GM12878 (cell line): Measurements from ENCODE around the gene C3orf70. TPM values are rescaled to one million over a fixed set of nuclear protein-coding genes. Genes with fewer than 3 reads are reported as not detected.

Source experiments
- ATAC-seq: fragments of 200-7000 bp; cut with Tn5 transposase; 3 replicates; pipeline ENCODE4 v1.9.1; 2020; ENCODE audit warnings: mild to moderate bottlenecking, moderate library complexity
- BruUV-seq: library from RNA; stranded (reverse); fragments of 400-500 nt; replicated peaks from 2 replicates; lab custom pipeline; 2021; lab: Mats Ljungman, UMichigan
- CTCF ChIA-PET: fragments of 300-600 bp; sonication (Branson Sonifier 250); formaldehyde crosslinking; extraction: SDS; loops from one replicate; lab custom pipeline; 2021; ENCODE audit warnings: inconsistent platforms; lab: Yijun Ruan, JAX
- POLR2A ChIA-PET: fragments of 350-600 bp; formaldehyde crosslinking; extraction: SDS; loops from one replicate; lab custom pipeline; 2021; ENCODE audit warnings: inconsistent platforms; lab: Charles Lee
- RAD21 ChIA-PET: fragments of 300-600 bp; sonication (Branson Sonifier 250); formaldehyde crosslinking; loops from one replicate; lab custom pipeline; 2023; ENCODE audit warnings: antibody characterized with exemption; ENCODE audit not compliant: unreplicated experiment; lab: Charles Lee
- SMC1A ChIA-PET: fragments of 300-600 bp; sonication (Branson Sonifier 250); formaldehyde crosslinking; loops from one replicate; lab custom pipeline; 2023; ENCODE audit not compliant: unreplicated experiment, uncharacterized antibody; lab: Charles Lee
- DNase-seq: peaks from one replicate; pipeline ENCODE4 v3.0.0-alpha.2; 2011; ENCODE audit warnings: low read depth, low spot score
- FAIRE-seq: peaks from 3 replicates; lab custom pipeline; 2011; peaks lifted over from hg19 to GRCh38; lab: Jason Lieb, UNC
- H2AFZ ChIP-seq: 2 replicates; pipeline ENCODE4 v1.6.0; 2011; ENCODE audit warnings: low read depth, low read length, control low read depth; ENCODE audit not compliant: control insufficient read depth
- H3K27ac ChIP-seq: 2 replicates; pipeline ENCODE4 v1.5.1; 2011; ENCODE audit warnings: control low read depth; ENCODE audit not compliant: control insufficient read depth, insufficient read depth
- H3K27me3 ChIP-seq, 2 experiments: replicated peaks in 1 of 2; 2 replicates each; pipeline versions ENCODE4 v1.6.0 to v1.6.1; 2011; ENCODE audit warnings: low read length in 1 of 2; ENCODE audit not compliant: control insufficient read depth in 2 of 2, insufficient read depth in 2 of 2
- H3K36me3 ChIP-seq, 2 experiments: 2 replicates each; pipeline ENCODE4 v1.5.1; 2011; ENCODE audit warnings: low read length in 1 of 2; ENCODE audit not compliant: control insufficient read depth in 2 of 2, insufficient read depth in 2 of 2
- H3K4me1 ChIP-seq: 2 replicates; pipeline ENCODE4 v1.6.1; 2011; ENCODE audit warnings: mild to moderate bottlenecking, low read length, moderate library complexity, mixed read lengths; ENCODE audit not compliant: control insufficient read depth, insufficient read depth
- H3K4me2 ChIP-seq: 2 replicates; pipeline ENCODE4 v1.6.0; 2011; ENCODE audit warnings: control low read depth; ENCODE audit not compliant: control insufficient read depth, insufficient read depth
- H3K4me3 ChIP-seq: fragments of 200-600 bp; sonication (generic); 2 replicates; pipeline ENCODE4 v1.5.1; 2016
- H3K79me2 ChIP-seq: 2 replicates; pipeline ENCODE4 v1.6.0; 2011; ENCODE audit warnings: low read length; ENCODE audit not compliant: control insufficient read depth, insufficient read depth
- H3K9ac ChIP-seq: 2 replicates; pipeline ENCODE4 v1.8.0; 2011; ENCODE audit warnings: low read length, control low read depth, mixed read lengths; ENCODE audit not compliant: control insufficient read depth, insufficient read depth
- H3K9me3 ChIP-seq: replicated peaks from 3 replicates; pipeline ENCODE4 v1.5.1; 2011; ENCODE audit warnings: mild to moderate bottlenecking, low read length; ENCODE audit not compliant: control insufficient read depth, insufficient read depth
- H4K20me1 ChIP-seq: 2 replicates; pipeline ENCODE4 v1.6.0; 2011; ENCODE audit not compliant: control insufficient read depth, insufficient read depth
- NFYB ChIP-seq: IDR thresholded peaks from 2 replicates; pipeline ENCODE4 v1.6.1; 2011; ENCODE audit warnings: low read depth, mild to moderate bottlenecking, low read length, improper control_type of control experiment, moderate library complexity; ENCODE audit not compliant: insufficient read depth
- RFX5 ChIP-seq: IDR thresholded peaks from 2 replicates; pipeline ENCODE4 v1.6.1; 2011; ENCODE audit warnings: low read depth, low read length, improper control_type of control experiment
- ZBTB4 ChIP-seq: fragments of 450-650 bp; formaldehyde crosslinking; IDR thresholded peaks from 2 replicates; pipeline ENCODE4 v1.4.0; 2022; ENCODE audit warnings: mild to moderate bottlenecking, moderate library complexity
- WGBS: methylation state at CpG from one replicate; pipeline ENCODE4 v1.1.6; 2016; ENCODE audit warnings: low lambda C conversion rate; ENCODE audit not compliant: insufficient replicate concordance, insufficient coverage; ENCODE audit errors: missing lambda C conversion rate; 5-methylcytosine and 5-hydroxymethylcytosine counted together
- in situ Hi-C: fragments of 300-500 bp; cut with MboI; formaldehyde crosslinking; loops from 9 replicates; pipeline ENCODE4 v1.14.3; 2018; ENCODE audit warnings: mixed read lengths
- intact Hi-C: fragments of 100-400 bp; cut with micrococcal nuclease; formaldehyde crosslinking; loops from one replicate; pipeline ENCODE4 v1.14.2; 2022; ENCODE audit not compliant: unreplicated experiment
- polyA plus RNA-seq, 11 experiments: library from polyadenylated mRNA; depleted of rRNA in 4 of 11; unstranded in 6 of 11; stranded (reverse) in 5 of 11; fragments of >200 nt; fragmentation: Nextera tagmentation in 4 of 11; fragmentation: Illumina TruSeq in 1 of 11; extraction: Ambion mirVana in 4 of 11; extraction: Trizol in 1 of 11; gene quantifications; 1 replicate in 1 of 11; 2 replicates in 10 of 11; pipeline versions ENCODE4 v1.2.1 to v1.2.3, GENCODE V29; 2011 to 2016; ENCODE audit warnings: inconsistent platforms in 2 of 11, missing spikeins in 2 of 11, low read depth in 1 of 11
- total RNA-seq, 4 experiments: library from RNA; depleted of rRNA in 3 of 4; stranded (reverse); fragments of >200 nt in 3 of 4; fragmentation: Illumina TruSeq in 1 of 4; extraction: Trizol in 1 of 4; gene quantifications; 2 replicates each; pipeline versions ENCODE4 v1.2.1 to v1.2.3, GENCODE V29; 2013 to 2021

C3orf70 gene
- total and polyA plus RNA-seq, 10 of the 15 experiments (the other 5 are each of a cell fraction or from before 2014, with no cell fraction given): 0.03 to 0.04 TPM; not detected in 8

- Histone ChIP-seq H3K79me2 (no peaks in the 10 kb centered on the region), H4K20me1 (no peaks in the 10 kb centered on the region), H3K4me2 (no peak overlapping the region), H3K36me3 (no peaks in the 10 kb centered on the region), H3K9ac (no peak overlapping the region), H3K4me3 (no peak overlapping the region), H3K27ac (no peak overlapping the region), H3K27me3 (peaks cover 0 to 6% of the 10 kb centered on the region in 2 experiments; a peak in 3 of 4 replicates), H3K4me1 (no peaks in the 10 kb centered on the region), H2AFZ (no peak overlapping the region), H3K9me3 (no peaks in the 10 kb centered on the region)
- ATAC-seq (no peak), DNase-seq (no peak), FAIRE-seq (no peak)
- in situ Hi-C loops (no loop called here), intact Hi-C loops (no loop called here)
- no peak for TF ChIP-seq RFX5
- TF ChIP-seq NFYB: no peak
- ChIA-PET POLR2A (no interaction called here), CTCF (interaction anchor here (1.1 kb wide), 1 partner anchor 15 kb away, joined by 3 read pairs; no protein-coding TSS in a partner anchor), SMC1A (no interaction called here), RAD21 (interaction anchor here (1.4 kb wide), 1 partner anchor 14 kb away, joined by 4 read pairs; no protein-coding TSS in a partner anchor)
- 26% methylated on average over 5 of the region's 5 CpGs for WGBS
- BruUV-seq: no TSS peak
Observed at GRCh38 chr3:185161761-185162160, 8.9 kb upstream of the C3orf70 start.

- intact Hi-C loops: no loop called here
- H4K20me1 ChIP-seq: no peaks in the 10 kb centered on the region
- no peaks in the 10 kb centered on the region for H3K4me1 ChIP-seq
- no peak overlapping the region for H3K9ac ChIP-seq
- H3K36me3 ChIP-seq: no peaks in the 10 kb centered on the region
- ChIA-PET SMC1A (interaction anchor here (1.6 kb wide), 1 partner anchor 10 kb away, joined by 3 read pairs; no protein-coding TSS in a partner anchor), RAD21 (no interaction called here), CTCF (interaction anchor here (0.8 to 1.5 kb wide), 2 partner anchors 19 to 21 kb away, joined by 3 to 8 read pairs; no protein-coding TSS in a partner anchor)
- ATAC-seq: no peak
- no peak for FAIRE-seq
- no peak overlapping the region for H3K4me3 ChIP-seq
- H3K27ac ChIP-seq: no peak overlapping the region
- H2AFZ ChIP-seq: no peak overlapping the region
- no peak for TF ChIP-seq ZBTB4 (CRISPR knock-in tag)
- TF ChIP-seq NFYB: 0 out of 2 replicates have a peak, but pooled peaks have one; percentile 50
- TF ChIP-seq, all 136 proteins: peak for 1
- DNase-seq: no peak
- BruUV-seq: no TSS peak
- WGBS: 56% methylated on average over 3 of the region's 3 CpGs
- Histone ChIP-seq H3K79me2 (no peaks in the 10 kb centered on the region), H3K9me3 (no peaks in the 10 kb centered on the region), H3K27me3 (peaks cover 3 to 14% of the 10 kb centered on the region in 2 experiments), H3K4me2 (no peak overlapping the region)
- POLR2A ChIA-PET: no interaction called here
- in situ Hi-C loops: no loop called here
Observed at GRCh38 chr3:185157347-185157746, 4.5 kb upstream of the C3orf70 start.
